Measurements from ENCODE around the gene SSUH2.

DNA sequence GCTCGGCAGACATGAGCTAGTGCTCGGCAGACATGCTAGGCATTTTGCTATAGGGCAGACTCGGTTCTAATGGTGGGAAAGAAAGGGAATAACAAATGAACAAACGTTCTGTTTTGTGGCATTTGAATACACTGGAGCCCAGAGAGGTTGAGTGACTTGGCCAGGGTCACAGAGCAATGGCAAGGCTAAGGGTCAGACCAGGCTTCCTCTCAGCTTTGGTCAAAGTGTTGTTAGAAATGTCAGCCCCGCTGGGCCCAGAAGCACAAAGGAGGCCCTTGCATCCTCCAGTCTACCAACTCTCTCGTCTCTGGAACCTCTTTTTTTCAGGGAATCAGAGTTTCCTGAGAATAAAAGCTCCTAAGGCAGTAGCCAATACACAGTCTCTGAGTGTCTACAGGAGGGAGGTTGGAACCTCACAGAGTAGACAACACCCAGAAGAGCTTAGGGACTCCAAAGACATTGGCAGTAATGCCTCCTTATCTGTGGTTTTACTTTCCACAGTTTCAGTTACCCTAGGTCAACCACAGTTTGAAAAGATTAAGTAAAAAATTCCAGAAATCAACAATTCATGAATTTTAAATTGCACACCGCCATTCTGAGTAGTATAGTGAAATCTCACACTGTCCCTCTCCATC, 47.3 kb downstream of the SSUH2 start:
- TF ChIP-seq POLR2AphosphoS5 (IDR thresholded peaks at IDR 0.05) (no peak), POLR2A (IDR thresholded peaks at IDR 0.05) (no peak), CTCF (IDR thresholded peaks at IDR 0.05) (no peak)
